Hepatocyte (in vitro differentiated cells): ENCODE measurements around the gene INVS. TPM values are rescaled to one million over a fixed set of nuclear protein-coding genes. Genes with fewer than 3 reads are reported as not detected.

Source experiments
- DNase-seq: peaks from one replicate; pipeline ENCODE4 v3.0.0-alpha.2; 2016; ENCODE audit warnings: low spot score
- H2AFZ ChIP-seq: fragments of 200-600 bp; sonication (generic); 2 replicates; pipeline ENCODE4 v1.6.0; 2016; ENCODE audit warnings: antibody characterized with exemption, mild to moderate bottlenecking
- H3K27ac ChIP-seq: fragments of 200-600 bp; sonication (generic); 2 replicates; pipeline ENCODE4 v1.5.1; 2016; ENCODE audit warnings: mild to moderate bottlenecking
- H3K27me3 ChIP-seq: fragments of 200-600 bp; sonication (generic); 2 replicates; pipeline ENCODE4 v1.6.1; 2016
- H3K36me3 ChIP-seq: fragments of 200-600 bp; sonication (generic); replicated peaks from 2 replicates; pipeline ENCODE4 v1.5.1; 2016; ENCODE audit warnings: low read depth; ENCODE audit not compliant: insufficient read depth
- H3K4me1 ChIP-seq: fragments of 200-600 bp; sonication (generic); 2 replicates; pipeline ENCODE4 v1.5.1; 2016; ENCODE audit warnings: mild to moderate bottlenecking, moderate library complexity; ENCODE audit not compliant: insufficient read depth
- H3K4me2 ChIP-seq: fragments of 200-600 bp; sonication (generic); 2 replicates; pipeline ENCODE4 v1.6.0; 2016
- H3K4me3 ChIP-seq: fragments of 200-600 bp; sonication (generic); 2 replicates; pipeline ENCODE4 v1.5.1; 2016; ENCODE audit warnings: mild to moderate bottlenecking
- H3K79me2 ChIP-seq: fragments of 200-600 bp; sonication (generic); 2 replicates; pipeline ENCODE4 v1.6.0; 2017; ENCODE audit warnings: mild to moderate bottlenecking
- H3K9me2 ChIP-seq: fragments of 200-600 bp; sonication (generic); replicated peaks from 2 replicates; pipeline ENCODE4 v1.6.0; 2017; ENCODE audit warnings: mild to moderate bottlenecking; ENCODE audit not compliant: insufficient read depth
- H3K9me3 ChIP-seq: fragments of 200-600 bp; sonication (generic); 2 replicates; pipeline ENCODE4 v1.5.1; 2016; ENCODE audit warnings: low read depth, mild to moderate bottlenecking
- H4K20me1 ChIP-seq: fragments of 200-600 bp; sonication (generic); 2 replicates; pipeline ENCODE4 v1.6.0; 2016; ENCODE audit warnings: mild to moderate bottlenecking; ENCODE audit not compliant: insufficient read depth, poor library complexity, severe bottlenecking
- EZH2 ChIP-seq: fragments of 200-600 bp; sonication (generic); IDR thresholded peaks from 2 replicates; pipeline ENCODE4 v1.6.1; 2016; ENCODE audit warnings: antibody characterized with exemption, mild to moderate bottlenecking, borderline replicate concordance
- EZH2phosphoT487 ChIP-seq: fragments of 200-600 bp; sonication (generic); IDR thresholded peaks from one replicate; pipeline ENCODE4 v1.6.1; 2018; ENCODE audit warnings: antibody characterized with exemption, mild to moderate bottlenecking, low read depth, moderate library complexity; ENCODE audit not compliant: unreplicated experiment, severe bottlenecking
- WGBS: methylation state at CpG from one replicate; pipeline ENCODE4 v1.1.6; 2016; ENCODE audit warnings: low lambda C conversion rate; ENCODE audit errors: missing lambda C conversion rate; 5-methylcytosine and 5-hydroxymethylcytosine counted together
- polyA plus RNA-seq: library from polyadenylated mRNA; unstranded; fragments of >200 nt; fragmentation: Nextera tagmentation; extraction: Ambion mirVana; gene quantifications from 2 replicates; pipeline ENCODE4 v1.2.1, GENCODE V29; 2016
- total RNA-seq: library from RNA; depleted of rRNA; stranded (reverse); fragments of >200 nt; gene quantifications from 2 replicates; pipeline ENCODE4 v1.2.3, GENCODE V29; 2014
- TF ChIP-seq, protein P1 (sequence below): fragments of 200-600 bp; sonication (generic); IDR thresholded peaks from 2 replicates; pipeline ENCODE4 v1.5.1; 2016; ENCODE audit warnings: antibody characterized with exemption, mild to moderate bottlenecking; ENCODE audit not compliant: poor library complexity

INVS gene
- total and polyA plus RNA-seq, 2 experiments from 2014 or later, result 10.1 to 26.5 TPM

DNA sequence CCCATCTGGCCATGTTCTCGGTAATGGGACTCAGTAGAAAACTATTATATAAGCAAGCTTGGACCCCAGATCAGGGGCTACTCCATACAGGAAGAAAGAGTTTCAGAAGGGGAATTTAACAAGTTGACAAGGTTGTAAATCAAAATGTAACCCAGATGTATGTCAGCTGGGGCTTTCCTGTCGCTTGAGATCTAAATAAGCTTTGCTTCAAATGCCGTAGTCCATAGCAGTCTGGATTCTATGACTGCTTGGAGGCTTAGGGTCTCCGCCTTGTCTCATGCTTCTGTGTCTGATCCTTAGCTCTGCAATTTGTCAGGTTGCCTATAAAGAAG, 183.3 kb downstream of the INVS start:
- Histone ChIP-seq H3K79me2 (no peaks in the 10 kb centered on the region), H3K4me2 (no peak overlapping the region), H3K36me3 (peaks cover 3% of the 10 kb centered on the region), H3K9me2 (no peaks in the 10 kb centered on the region), H3K27me3 (no peaks in the 10 kb centered on the region), H3K4me3 (no peak overlapping the region), H3K27ac (no peak overlapping the region), H2AFZ (no peak overlapping the region), H3K9me3 (peaks cover 6% of the 10 kb centered on the region), H4K20me1 (no peaks in the 10 kb centered on the region), H3K4me1 (no peaks in the 10 kb centered on the region)
- TF ChIP-seq EZH2 (no peak), EZH2phosphoT487 (no peak)
- TF ChIP-seq, protein P1, sequence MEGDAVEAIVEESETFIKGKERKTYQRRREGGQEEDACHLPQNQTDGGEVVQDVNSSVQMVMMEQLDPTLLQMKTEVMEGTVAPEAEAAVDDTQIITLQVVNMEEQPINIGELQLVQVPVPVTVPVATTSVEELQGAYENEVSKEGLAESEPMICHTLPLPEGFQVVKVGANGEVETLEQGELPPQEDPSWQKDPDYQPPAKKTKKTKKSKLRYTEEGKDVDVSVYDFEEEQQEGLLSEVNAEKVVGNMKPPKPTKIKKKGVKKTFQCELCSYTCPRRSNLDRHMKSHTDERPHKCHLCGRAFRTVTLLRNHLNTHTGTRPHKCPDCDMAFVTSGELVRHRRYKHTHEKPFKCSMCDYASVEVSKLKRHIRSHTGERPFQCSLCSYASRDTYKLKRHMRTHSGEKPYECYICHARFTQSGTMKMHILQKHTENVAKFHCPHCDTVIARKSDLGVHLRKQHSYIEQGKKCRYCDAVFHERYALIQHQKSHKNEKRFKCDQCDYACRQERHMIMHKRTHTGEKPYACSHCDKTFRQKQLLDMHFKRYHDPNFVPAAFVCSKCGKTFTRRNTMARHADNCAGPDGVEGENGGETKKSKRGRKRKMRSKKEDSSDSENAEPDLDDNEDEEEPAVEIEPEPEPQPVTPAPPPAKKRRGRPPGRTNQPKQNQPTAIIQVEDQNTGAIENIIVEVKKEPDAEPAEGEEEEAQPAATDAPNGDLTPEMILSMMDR, result no peak
- DNase-seq, result no peak
- WGBS, result 54% methylated on average over 4 of the region's 4 CpGs

DNA sequence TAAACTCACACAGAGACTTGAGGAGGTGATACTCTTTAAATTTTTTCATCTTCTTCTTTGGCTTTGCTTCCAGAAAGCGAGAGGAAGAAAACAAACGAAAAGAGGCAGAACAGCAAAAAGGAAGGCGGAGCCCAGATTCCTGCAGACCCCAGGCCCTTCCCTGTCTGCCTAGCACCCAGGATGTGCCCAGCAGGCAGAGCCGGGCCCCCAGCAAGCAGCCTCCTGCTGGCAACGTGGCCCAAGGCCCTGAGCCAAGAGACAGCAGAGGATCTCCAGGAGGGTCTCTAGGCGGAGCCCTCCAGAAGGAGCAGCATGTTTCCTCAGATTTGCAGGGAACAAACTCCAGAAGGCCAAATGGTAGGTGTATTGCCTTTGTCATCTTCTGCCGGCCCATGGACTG, 185.2 kb downstream of the INVS start:
- TF ChIP-seq EZH2 (no peak), EZH2phosphoT487 (no peak)
- TF ChIP-seq, protein P1, result no peak
- DNase-seq, result no peak
- H4K20me1 ChIP-seq, result no peaks in the 10 kb centered on the region
- no peaks in the 10 kb centered on the region for H3K79me2 ChIP-seq
- H3K36me3 ChIP-seq, result peaks cover 3% of the 10 kb centered on the region
- 90% methylated on average over 7 of the region's 7 CpGs for WGBS
- H3K4me1 ChIP-seq, result no peaks in the 10 kb centered on the region
- no peaks in the 10 kb centered on the region for H3K27me3 ChIP-seq
- H2AFZ ChIP-seq, result no peak overlapping the region
- no peak overlapping the region for H3K4me2 ChIP-seq
- H3K4me3 ChIP-seq, result no peak overlapping the region
- H3K9me2 ChIP-seq, result no peaks in the 10 kb centered on the region
- H3K27ac ChIP-seq, result no peak overlapping the region
- H3K9me3 ChIP-seq, result peaks cover 6% of the 10 kb centered on the region

DNA sequence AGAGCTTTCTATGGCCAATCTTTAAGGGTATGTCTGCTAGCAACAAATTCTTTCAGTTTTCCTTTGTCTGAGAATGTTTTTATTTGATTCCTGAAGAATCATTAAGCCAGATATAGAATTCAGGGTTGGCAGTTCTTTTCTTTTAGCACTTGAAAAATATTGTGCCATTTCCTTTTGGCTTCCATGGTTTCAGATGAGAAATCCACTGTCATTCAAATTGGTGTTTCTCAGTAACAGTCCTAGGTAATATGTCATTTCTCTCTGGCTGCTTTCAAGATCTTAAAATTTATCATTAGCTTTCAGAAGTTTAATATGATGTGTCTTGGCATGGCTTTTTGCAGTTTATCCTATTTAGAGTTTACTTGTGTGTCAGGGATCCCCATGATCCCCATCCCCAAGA, 186.0 kb downstream of the INVS start:
- Histone ChIP-seq H3K9me2 (no peaks in the 10 kb centered on the region), H4K20me1 (no peaks in the 10 kb centered on the region), H2AFZ (no peak overlapping the region), H3K79me2 (no peaks in the 10 kb centered on the region), H3K27me3 (no peaks in the 10 kb centered on the region), H3K4me1 (no peaks in the 10 kb centered on the region), H3K4me2 (no peak overlapping the region), H3K4me3 (no peak overlapping the region), H3K9me3 (peaks cover 6% of the 10 kb centered on the region), H3K36me3 (peaks cover 3% of the 10 kb centered on the region), H3K27ac (no peak overlapping the region)
- DNase-seq, result no peak
- TF ChIP-seq EZH2phosphoT487 (no peak), EZH2 (no peak)
- TF ChIP-seq, protein P1, result no peak

DNA sequence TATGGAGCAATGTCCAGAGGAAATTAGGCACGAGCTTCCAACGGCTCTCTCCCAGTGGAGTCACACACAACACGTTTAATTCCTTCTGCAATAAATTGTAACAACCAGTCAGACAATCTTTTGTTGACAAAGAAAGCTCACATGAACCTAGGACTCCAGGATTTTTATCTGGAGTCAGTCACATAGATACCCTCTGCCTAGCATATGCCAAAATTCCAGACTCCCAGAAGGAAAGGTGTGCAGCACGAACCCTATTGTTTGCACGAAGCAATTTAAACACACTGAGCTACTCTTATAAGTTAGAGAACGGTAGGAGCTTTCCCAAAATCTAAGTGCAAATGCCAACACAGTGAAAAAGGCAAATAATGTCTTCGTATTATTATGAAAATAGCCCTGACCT, 186.6 kb downstream of the INVS start:
- H3K27ac ChIP-seq, result no peak overlapping the region
- 94% methylated on average over 7 of the region's 7 CpGs for WGBS
- peaks cover 6% of the 10 kb centered on the region for H3K9me3 ChIP-seq
- H3K4me2 ChIP-seq, result no peak overlapping the region
- TF ChIP-seq EZH2 (no peak), EZH2phosphoT487 (no peak)
- TF ChIP-seq, protein P1, result no peak
- no peak overlapping the region for H3K4me3 ChIP-seq
- no peaks in the 10 kb centered on the region for H3K9me2 ChIP-seq
- no peak for DNase-seq
- peaks cover 3% of the 10 kb centered on the region for H3K36me3 ChIP-seq
- H3K4me1 ChIP-seq, result no peaks in the 10 kb centered on the region
- no peaks in the 10 kb centered on the region for H4K20me1 ChIP-seq
- H2AFZ ChIP-seq, result no peak overlapping the region
- H3K27me3 ChIP-seq, result no peaks in the 10 kb centered on the region
- no peaks in the 10 kb centered on the region for H3K79me2 ChIP-seq
